HEK293 (cell line): ENCODE data around the gene MBLAC2.

ENCODE experiments used
- EGR2 ChIP-seq: fragments of 450-650 bp; formaldehyde crosslinking; IDR thresholded peaks from 2 replicates; pipeline ENCODE4 v1.5.1; 2016; ENCODE audit warnings: low read depth, missing biosample characterization, missing genetic modification characterization
- GLIS2 ChIP-seq: fragments of 450-650 bp; formaldehyde crosslinking; IDR thresholded peaks from 2 replicates; pipeline ENCODE4 v1.5.1; 2016; ENCODE audit warnings: missing biosample characterization, missing genetic modification characterization
- KLF9 ChIP-seq: fragments of 450-650 bp; formaldehyde crosslinking; IDR thresholded peaks from 2 replicates; pipeline ENCODE4 v1.5.1; 2016; ENCODE audit warnings: missing biosample characterization, missing genetic modification characterization, low read depth
- PRDM4 ChIP-seq: fragments of 450-650 bp; formaldehyde crosslinking; IDR thresholded peaks from 2 replicates; pipeline ENCODE4 v1.5.1; 2017; ENCODE audit warnings: missing biosample characterization, missing genetic modification characterization
- SP3 ChIP-seq: fragments of 450-650 bp; formaldehyde crosslinking; IDR thresholded peaks from 2 replicates; pipeline ENCODE4 v1.5.1; 2016; ENCODE audit warnings: missing biosample characterization, missing genetic modification characterization
- ZBTB11 ChIP-seq: fragments of 450-650 bp; formaldehyde crosslinking; conservative IDR thresholded peaks from 2 replicates; pipeline ENCODE4 v1.5.1; 2016; ENCODE audit warnings: low read depth, missing biosample characterization, missing genetic modification characterization
- ZBTB26 ChIP-seq: fragments of 450-650 bp; formaldehyde crosslinking; optimal IDR thresholded peaks from 2 replicates; pipeline ENCODE3; 2016; ENCODE audit warnings: missing biosample characterization, mild to moderate bottlenecking, missing genetic modification characterization
- ZBTB48 ChIP-seq: fragments of 450-650 bp; formaldehyde crosslinking; IDR thresholded peaks from 2 replicates; pipeline ENCODE4 v1.5.1; 2016; ENCODE audit warnings: missing biosample characterization, missing genetic modification characterization
- ZFP41 ChIP-seq: fragments of 450-650 bp; formaldehyde crosslinking; IDR thresholded peaks from 2 replicates; pipeline ENCODE4 v1.5.1; 2016; ENCODE audit warnings: missing biosample characterization, missing genetic modification characterization, borderline replicate concordance
- ZNF132 ChIP-seq: fragments of 450-650 bp; formaldehyde crosslinking; IDR thresholded peaks from 2 replicates; pipeline ENCODE4 v1.5.1; 2017; ENCODE audit warnings: missing biosample characterization, missing genetic modification characterization, borderline replicate concordance
- ZNF138 ChIP-seq: fragments of 450-650 bp; formaldehyde crosslinking; IDR thresholded peaks from 2 replicates; pipeline ENCODE4 v1.5.1; 2016; ENCODE audit warnings: missing biosample characterization, missing genetic modification characterization, borderline replicate concordance
- ZNF146 ChIP-seq: fragments of 450-650 bp; formaldehyde crosslinking; IDR thresholded peaks from 2 replicates; pipeline ENCODE4 v1.5.1; 2016; ENCODE audit warnings: missing biosample characterization, missing genetic modification characterization
- ZNF248 ChIP-seq: fragments of 450-650 bp; formaldehyde crosslinking; IDR thresholded peaks from 2 replicates; pipeline ENCODE4 v1.5.1; 2017; ENCODE audit warnings: missing biosample characterization, missing genetic modification characterization
- ZNF292 ChIP-seq: fragments of 450-650 bp; formaldehyde crosslinking; IDR thresholded peaks from 2 replicates; pipeline ENCODE4 v1.5.1; 2016; ENCODE audit warnings: low read depth, missing biosample characterization, missing genetic modification characterization, borderline replicate concordance
- ZNF335 ChIP-seq: fragments of 450-650 bp; formaldehyde crosslinking; conservative IDR thresholded peaks from 2 replicates; pipeline ENCODE4 v1.5.1; 2016; ENCODE audit warnings: missing biosample characterization, missing genetic modification characterization
- ZNF423 ChIP-seq: fragments of 450-650 bp; formaldehyde crosslinking; IDR thresholded peaks from 2 replicates; pipeline ENCODE4 v1.5.1; 2016; ENCODE audit warnings: missing biosample characterization, missing genetic modification characterization
- ZNF426 ChIP-seq: fragments of 450-650 bp; formaldehyde crosslinking; IDR thresholded peaks from 2 replicates; pipeline ENCODE4 v1.5.1; 2017; ENCODE audit warnings: missing biosample characterization, missing genetic modification characterization, mild to moderate bottlenecking, inconsistent platforms, moderate library complexity
- ZNF449 ChIP-seq: fragments of 450-650 bp; formaldehyde crosslinking; IDR thresholded peaks from 2 replicates; pipeline ENCODE4 v1.5.1; 2017; ENCODE audit warnings: missing biosample characterization, mild to moderate bottlenecking, missing genetic modification characterization, moderate library complexity
- ZNF501 ChIP-seq: fragments of 450-650 bp; formaldehyde crosslinking; IDR thresholded peaks from 2 replicates; pipeline ENCODE4 v1.5.1; 2016; ENCODE audit warnings: missing biosample characterization, missing genetic modification characterization
- ZNF518A ChIP-seq: fragments of 450-650 bp; formaldehyde crosslinking; conservative IDR thresholded peaks from 2 replicates; pipeline ENCODE4 v1.5.1; 2016; ENCODE audit warnings: low read depth, missing biosample characterization, missing genetic modification characterization
- ZNF530 ChIP-seq: fragments of 450-650 bp; formaldehyde crosslinking; IDR thresholded peaks from 2 replicates; pipeline ENCODE4 v1.5.1; 2016; ENCODE audit warnings: low read depth, missing biosample characterization, missing genetic modification characterization
- ZNF692 ChIP-seq: fragments of 450-650 bp; formaldehyde crosslinking; IDR thresholded peaks from 2 replicates; pipeline ENCODE4 v1.5.1; 2016; ENCODE audit warnings: missing biosample characterization, missing genetic modification characterization
- ZXDB ChIP-seq: fragments of 450-650 bp; formaldehyde crosslinking; IDR thresholded peaks from 2 replicates; pipeline ENCODE4 v1.5.1; 2016; ENCODE audit warnings: missing biosample characterization, missing genetic modification characterization

The MBLAC2 gene

GRCh38 chr5:90474235-90475107 is at the start of gene MBLAC2, which contains the start of gene POLR3G (continued):
- peak; percentile 85 for TF ChIP-seq PRDM4
- no peak for TF ChIP-seq ZNF292 (tag by site-specific recombination)
- no peak for TF ChIP-seq ZNF248 (tag by site-specific recombination)
- TF ChIP-seq ZNF335 (tag by site-specific recombination) = peak; percentile 82
- peak; percentile 91 for TF ChIP-seq SP3 (tag by site-specific recombination)
- TF ChIP-seq ZNF426 (tag by site-specific recombination) = no peak
- no peak for TF ChIP-seq ZNF138 (tag by site-specific recombination)
- TF ChIP-seq ZXDB (tag by site-specific recombination) = peak; percentile 97
- TF ChIP-seq ZNF423 = peak; percentile 92
- TF ChIP-seq ZBTB11 (tag by site-specific recombination) = peak; percentile 87
- TF ChIP-seq ZNF449 = peak; percentile 78
- no peak for TF ChIP-seq ZNF530 (tag by site-specific recombination)
- 0 out of 2 replicates have a peak, but pooled peaks have one; percentile 10 for TF ChIP-seq ZNF518A (tag by site-specific recombination)
- peak; percentile 94 for TF ChIP-seq KLF9
- TF ChIP-seq ZBTB48 = peak; percentile 89
- TF ChIP-seq ZBTB26 = peak; percentile 90
- peak; percentile 99 for TF ChIP-seq EGR2 (tag by site-specific recombination)
- no peak for TF ChIP-seq ZNF146 (tag by site-specific recombination)
- TF ChIP-seq ZNF692 (tag by site-specific recombination) = peak; percentile 96
- peak; percentile 99 for TF ChIP-seq GLIS2
- TF ChIP-seq ZNF501 (tag by site-specific recombination) = peak; percentile 92
- no peak for TF ChIP-seq ZNF132
- TF ChIP-seq ZFP41 (tag by site-specific recombination) = no peak
